Stimulated activated CD8-positive, alpha-beta memory T cell treated with anti-CD3 and anti-CD28 coated beads, Interleukin-12 subunit alpha, Interleukin-12 subunit beta, amount 100 ng/mL, for 1 hour (primary cell): ENCODE results near the gene OR11G2.
"Not testable (repeated sequence)": the region's sequence is repeated elsewhere in the genome, so short reads cannot be mapped to it uniquely, and the experiment has no call there.

Experiments used
- DNase-seq: peaks from one replicate; pipeline ENCODE4 v3.0.0-alpha.2; 2020; ENCODE audit warnings: low read depth

The OR11G2 gene

DNA sequence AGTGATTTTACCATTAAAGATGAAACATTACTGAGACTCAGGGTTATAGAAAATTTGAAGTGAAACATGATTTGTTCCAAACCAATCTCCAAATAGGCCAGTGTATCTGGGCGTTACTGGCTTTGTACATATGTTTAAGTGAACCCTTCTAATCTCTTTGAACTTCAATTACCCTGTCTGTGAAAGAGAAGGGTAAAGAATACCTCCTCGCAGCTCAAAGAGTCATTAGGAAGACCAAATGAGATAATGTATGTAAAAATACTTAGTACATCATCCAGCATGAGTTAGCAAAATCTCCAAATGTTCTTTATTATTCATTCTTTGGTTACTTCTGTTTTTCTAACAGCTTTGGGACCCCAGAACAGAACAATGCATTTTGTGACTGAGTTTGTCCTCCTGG, 32.7 kb downstream of the OR11G2 start, which contains the start of gene OR11H6:
TSS of gene OR11H6 (plus strand) at position 301 of the 400 bp plus-strand sequence. CDS start at position 301, 0 bp downstream.
- DNase-seq: no peak

DNA sequence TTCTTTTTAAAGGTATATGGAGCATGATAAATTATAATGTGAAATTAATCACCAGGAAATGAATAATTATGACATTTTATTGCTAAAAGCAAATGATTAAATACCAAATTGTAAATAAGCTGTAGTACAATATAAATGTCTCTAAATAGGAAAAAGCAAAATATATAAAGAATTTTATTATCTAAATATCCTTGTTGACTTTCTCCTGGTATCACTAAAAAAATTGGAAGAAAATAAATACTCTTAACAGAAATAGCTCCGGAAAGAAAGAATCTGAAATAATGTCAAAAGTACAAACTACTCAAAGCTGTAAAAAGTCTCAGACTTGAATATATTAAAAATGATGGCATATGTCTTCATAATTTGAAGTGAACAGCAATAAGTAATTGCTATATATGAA, 38.0 kb downstream of the OR11G2 start, which contains the start of gene OR11H7:
TSS of gene OR11H7 (plus strand) at position 301 of the 400 bp plus-strand sequence.
- DNase-seq: no peak

DNA sequence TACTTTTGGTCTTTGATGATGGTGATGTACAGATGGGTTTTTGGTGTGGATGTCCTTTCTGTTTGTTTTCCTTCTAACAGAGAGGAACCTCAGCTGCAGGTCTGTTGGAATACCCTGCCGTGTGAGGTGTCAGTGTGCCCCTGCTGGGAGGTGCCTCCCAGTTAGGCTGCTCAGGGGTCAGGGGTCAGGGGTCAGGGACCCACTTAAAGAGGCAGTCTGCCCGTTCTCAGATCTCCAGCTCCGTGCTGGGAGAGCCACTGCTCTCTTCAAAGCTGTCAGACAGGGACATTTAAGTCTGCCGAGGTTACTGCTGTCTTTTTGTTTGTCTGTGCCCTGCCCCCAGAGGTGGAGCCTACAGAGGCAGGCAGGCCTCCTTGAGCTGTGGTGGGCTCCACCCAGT, 44.7 kb downstream of the OR11G2 start:
- DNase-seq: not testable (repeated sequence)

DNA sequence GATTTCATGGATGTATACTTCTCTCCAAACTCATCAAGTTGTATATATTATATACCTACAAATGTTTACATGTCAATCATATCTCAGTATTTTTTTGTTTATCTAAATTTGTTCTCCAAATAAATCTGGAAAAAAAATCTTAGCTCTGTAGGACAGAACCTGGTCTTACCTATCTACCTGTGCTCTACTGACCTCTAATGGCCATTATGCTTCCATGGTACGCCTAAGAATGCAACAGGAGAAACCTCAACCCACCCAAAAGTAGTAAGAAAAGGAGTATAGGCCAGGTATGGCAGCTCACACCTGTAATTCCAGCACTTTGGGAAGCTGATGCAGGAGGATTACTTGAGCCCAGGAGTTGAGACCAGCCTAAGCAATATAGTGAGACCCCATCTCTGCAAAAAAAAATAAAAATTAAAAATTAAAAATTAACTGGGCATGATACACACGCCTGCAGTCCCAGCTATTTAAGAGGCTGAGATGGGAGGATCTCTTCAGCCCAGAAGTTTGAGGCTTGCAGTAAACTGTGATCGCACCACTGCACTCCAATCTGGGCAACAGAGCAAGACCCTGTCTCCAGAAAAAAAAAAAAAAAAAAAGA, 57.0 kb downstream of the OR11G2 start:
- no peak for DNase-seq
